Esophagus squamous epithelium (tissue), 5 donors: ENCODE measurements around the gene RPS6KA1. TPM values are rescaled to one million over a fixed set of nuclear protein-coding genes. Genes with fewer than 3 reads are reported as not detected.

Experiments used
- DNase-seq: peaks from one replicate; lab custom pipeline; 2025; lab: John Stamatoyannopoulos, UW
- H3K27ac ChIP-seq, 4 donors: fragments of 200-600 bp; sonication (generic); one replicate each; pipeline ENCODE4 v1.5.1; 2016 to 2019; ENCODE audit warnings: mild to moderate bottlenecking in 1 of 4
- H3K27me3 ChIP-seq, 4 donors: fragments of 200-600 bp; sonication (generic); 1 replicate in 3 of 4; 2 replicates in 1 of 4; pipeline versions ENCODE4 v1.5.1 to v1.6.0; 2017 to 2021; ENCODE audit warnings: antibody characterized with exemption in 1 of 4
- H3K36me3 ChIP-seq, 3 donors: fragments of 200-600 bp; sonication (generic); one replicate each; pipeline ENCODE4 v1.5.1; 2016 to 2019
- H3K4me1 ChIP-seq, 3 donors: fragments of 200-600 bp; sonication (generic); one replicate each; pipeline ENCODE4 v1.5.1; 2017 to 2019
- H3K4me3 ChIP-seq, 4 donors: fragments of 200-600 bp; sonication (generic); 1 replicate in 3 of 4; 2 replicates in 1 of 4; pipeline ENCODE4 v1.5.1; 2016 to 2019; ENCODE audit warnings: mild to moderate bottlenecking in 2 of 4, moderate library complexity in 1 of 4
- H3K9me3 ChIP-seq, 3 donors: fragments of 200-600 bp; sonication (generic); one replicate each; pipeline ENCODE4 v1.5.1; 2016 to 2019
- POLR2A ChIP-seq, 4 donors: fragments of 450-650 bp; IDR thresholded peaks; one replicate each; pipeline ENCODE4 v1.6.1; 2017; ENCODE audit warnings: antibody characterized with exemption in 4 of 4, mild to moderate bottlenecking in 4 of 4, moderate library complexity in 3 of 4
- WGBS, 2 donors: methylation state at CpG; one replicate each; pipeline ENCODE4 v1.1.5; 2018; 5-methylcytosine and 5-hydroxymethylcytosine counted together
- intact Hi-C: fragments of 100-400 bp; cut with DNase I; formaldehyde crosslinking; loops from one replicate; pipeline ENCODE4 v1.15.0; 2022
- total RNA-seq, 4 donors: library from RNA; depleted of rRNA; stranded (reverse); fragments of >200 nt; gene quantifications; one replicate each; pipeline ENCODE4 v1.1.0, GENCODE V29; 2016
- TF ChIP-seq, protein P1 (sequence below), 6 experiments: fragments of 450-650 bp in 4 of 6; fragments of 200-600 bp in 2 of 6; sonication (generic) in 2 of 6; IDR thresholded peaks; one replicate each; pipeline ENCODE4 v1.5.1; 2016 to 2019; ENCODE audit warnings: antibody characterized with exemption in 6 of 6, mild to moderate bottlenecking in 4 of 6, moderate library complexity in 4 of 6
- donor health status: DM: yes; HTN: yes; CAD: no.

RPS6KA1 gene
- 10 to 100 TPM; 24.0 to 49.7 (median 37.7) TPM for total RNA-seq

DNA sequence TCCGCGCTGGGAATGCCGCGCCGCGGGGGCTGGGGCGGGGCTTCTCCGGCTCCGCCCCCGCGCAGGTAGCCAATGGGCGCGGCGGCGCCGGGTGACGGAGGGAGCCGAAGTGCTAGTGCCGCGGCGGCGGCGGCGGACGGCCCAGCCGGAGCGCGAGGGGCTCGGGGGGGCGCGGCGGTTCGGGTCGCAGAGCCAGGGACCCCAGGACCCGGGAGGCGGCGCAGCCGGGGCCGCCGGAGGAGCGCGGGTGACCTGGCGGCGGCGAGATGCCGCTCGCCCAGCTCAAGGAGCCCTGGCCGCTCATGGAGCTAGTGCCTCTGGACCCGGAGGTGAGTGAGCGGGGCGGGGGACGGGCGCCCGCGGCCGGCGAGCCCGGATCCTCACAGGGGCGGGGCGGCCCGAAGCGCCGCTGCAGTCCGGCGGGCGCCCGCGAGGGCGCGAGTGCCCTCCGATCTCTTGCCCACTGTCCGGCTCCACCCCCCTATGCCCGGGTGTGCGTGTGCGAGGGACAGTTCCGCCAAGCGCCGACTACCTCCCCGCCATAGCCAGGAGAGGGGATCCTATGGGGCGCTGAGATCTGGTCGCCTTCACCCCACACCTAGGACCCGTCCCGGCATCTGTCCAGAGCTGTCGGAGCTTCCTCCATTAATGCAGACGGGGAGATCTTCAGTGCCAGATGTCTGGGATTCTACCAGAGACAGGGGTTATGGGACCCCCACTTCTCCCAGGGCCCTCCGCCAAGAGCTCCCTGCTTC is at the start of gene RPS6KA1:
RPS6KA1 (plus strand) TSS at position 107 of the 755 bp plus-strand sequence; CDS start at position 267, 160 bp downstream.
- intact Hi-C loops, result no loop called here
- no peak for DNase-seq
- 0% methylated on average over 3 of the region's 86 CpGs; no CpG with 5 or more reads in 1 of the 2 donors for WGBS, 2 donors

GRCh38 chr1:26482921-26483320 is 46.6 kb upstream of the RPS6KA1 start:
- Histone ChIP-seq H3K36me3 (peaks cover 0 to 18% (median 0%) of the 10 kb centered on the region in 3 donors), H3K9me3 (no peaks in the 10 kb centered on the region), H3K4me3 (no peak overlapping the region), H3K4me1 (peaks cover 0 to 8% (median 0%) of the 10 kb centered on the region in 3 donors), H3K27ac (no peak overlapping the region), H3K27me3 (no peaks in the 10 kb centered on the region)
- no peak for DNase-seq
- intact Hi-C loops, result no loop called here
- TF ChIP-seq POLR2A (IDR thresholded peaks at IDR 0.05), result no peak
- TF ChIP-seq, protein P1, sequence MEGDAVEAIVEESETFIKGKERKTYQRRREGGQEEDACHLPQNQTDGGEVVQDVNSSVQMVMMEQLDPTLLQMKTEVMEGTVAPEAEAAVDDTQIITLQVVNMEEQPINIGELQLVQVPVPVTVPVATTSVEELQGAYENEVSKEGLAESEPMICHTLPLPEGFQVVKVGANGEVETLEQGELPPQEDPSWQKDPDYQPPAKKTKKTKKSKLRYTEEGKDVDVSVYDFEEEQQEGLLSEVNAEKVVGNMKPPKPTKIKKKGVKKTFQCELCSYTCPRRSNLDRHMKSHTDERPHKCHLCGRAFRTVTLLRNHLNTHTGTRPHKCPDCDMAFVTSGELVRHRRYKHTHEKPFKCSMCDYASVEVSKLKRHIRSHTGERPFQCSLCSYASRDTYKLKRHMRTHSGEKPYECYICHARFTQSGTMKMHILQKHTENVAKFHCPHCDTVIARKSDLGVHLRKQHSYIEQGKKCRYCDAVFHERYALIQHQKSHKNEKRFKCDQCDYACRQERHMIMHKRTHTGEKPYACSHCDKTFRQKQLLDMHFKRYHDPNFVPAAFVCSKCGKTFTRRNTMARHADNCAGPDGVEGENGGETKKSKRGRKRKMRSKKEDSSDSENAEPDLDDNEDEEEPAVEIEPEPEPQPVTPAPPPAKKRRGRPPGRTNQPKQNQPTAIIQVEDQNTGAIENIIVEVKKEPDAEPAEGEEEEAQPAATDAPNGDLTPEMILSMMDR (IDR thresholded peaks at IDR 0.05), result no peak
- 74 to 77% methylated on average over 2 of the region's 2 CpGs for WGBS, 2 donors

More for the DNA sequence above, at the start of gene RPS6KA1:
- Histone ChIP-seq H3K36me3 (no peaks in the 10 kb centered on the region), H3K4me3 (peak within 1 kb of the TSS; percentile 63 to 92 (median 84)), H3K9me3 (no peaks in the 10 kb centered on the region), H3K27me3 (peaks cover 0 to 36% (median 0%) of the 10 kb centered on the region in 4 donors), H3K4me1 (peaks cover 22 to 39% (median 24%) of the 10 kb centered on the region in 3 donors), H3K27ac (peak within 1 kb of the TSS; percentile 82 to 91 (median 89))
- TF ChIP-seq, protein P1 (IDR thresholded peaks at IDR 0.05), result peak in 1 of 6 experiments; percentile 6
- TF ChIP-seq POLR2A (IDR thresholded peaks at IDR 0.05), result peak in 3 of 4 donors; percentile 55 to 85 (median 65)

DNA sequence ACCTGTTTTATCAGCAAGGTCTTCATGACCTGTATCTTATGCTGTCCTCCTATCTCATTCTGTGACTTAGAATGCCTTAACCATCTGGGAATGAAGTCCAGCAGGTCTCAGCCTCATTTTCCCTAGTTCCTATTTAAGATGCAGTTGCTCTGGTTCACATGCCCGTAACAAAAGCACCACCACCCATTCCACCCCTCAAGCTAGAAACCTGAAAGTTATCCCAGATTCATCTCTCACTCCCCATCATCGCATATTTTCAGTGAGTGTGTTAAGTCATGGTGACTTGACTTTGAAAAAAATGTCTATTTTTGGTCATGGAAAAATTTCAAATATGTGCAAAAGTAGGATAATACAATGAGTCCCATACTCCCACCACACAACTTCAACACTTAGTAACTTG is 45.6 kb upstream of the RPS6KA1 start:
- H3K27me3 ChIP-seq, result no peaks in the 10 kb centered on the region
- peaks cover 0 to 11% (median 0%) of the 10 kb centered on the region in 3 donors for H3K36me3 ChIP-seq
- H3K27ac ChIP-seq, result no peak overlapping the region
- H3K9me3 ChIP-seq, result no peaks in the 10 kb centered on the region
- intact Hi-C loops, result no loop called here
- DNase-seq, result no peak
- WGBS, 2 donors, result 73 to 78% methylated on average over 2 of the region's 2 CpGs
- no peak overlapping the region for H3K4me3 ChIP-seq
- TF ChIP-seq, protein P1 (IDR thresholded peaks at IDR 0.05), result no peak
- TF ChIP-seq POLR2A (IDR thresholded peaks at IDR 0.05), result no peak
- H3K4me1 ChIP-seq, result peaks cover 0 to 8% (median 0%) of the 10 kb centered on the region in 3 donors

- Histone ChIP-seq H3K4me1 (no peaks in the 10 kb centered on the region), H3K9me3 (no peaks in the 10 kb centered on the region), H3K27ac (no peak overlapping the region), H3K36me3 (no peaks in the 10 kb centered on the region), H3K4me3 (no peak overlapping the region), H3K27me3 (no peaks in the 10 kb centered on the region)
- no peak for TF ChIP-seq POLR2A (IDR thresholded peaks at IDR 0.05)
- TF ChIP-seq, protein P1 (IDR thresholded peaks at IDR 0.05), result no peak
- intact Hi-C loops, result no loop called here
- 96% methylated on average over 4 of the region's 4 CpGs for WGBS, 2 donors
- DNase-seq, result no peak
These were observed 39.4 kb upstream of the RPS6KA1 start for GRCh38 chr1:26490155-26490554.

- TF ChIP-seq, protein P1 (IDR thresholded peaks at IDR 0.05), result no peak
- TF ChIP-seq POLR2A (IDR thresholded peaks at IDR 0.05), result no peak
- Histone ChIP-seq H3K4me3 (no peak overlapping the region), H3K27me3 (no peaks in the 10 kb centered on the region), H3K9me3 (no peaks in the 10 kb centered on the region), H3K4me1 (no peaks in the 10 kb centered on the region), H3K36me3 (no peaks in the 10 kb centered on the region), H3K27ac (no peak overlapping the region)
- intact Hi-C loops, result no loop called here
- no peak for DNase-seq
- 51 to 74% methylated on average over 3 of the region's 3 CpGs for WGBS, 2 donors
These were observed 36.3 kb upstream of the RPS6KA1 start for GRCh38 chr1:26493267-26493666.
